HUES48 (cell line): ENCODE results near the gene PSMD1.
"Not testable (repeated sequence)": the region's sequence is repeated elsewhere in the genome, so short reads cannot be mapped to it uniquely, and the experiment has no call there.

Source experiments
- H3K27ac ChIP-seq: one replicate; pipeline ENCODE4 v1.7.0; 2013; ENCODE audit warnings: low read depth, low read length, inconsistent platforms
- H3K27me3 ChIP-seq: 2 replicates; pipeline ENCODE4 v1.6.1; 2013; ENCODE audit warnings: mild to moderate bottlenecking, low read length; ENCODE audit not compliant: control insufficient read depth, insufficient read depth
- H3K36me3 ChIP-seq: 2 replicates; pipeline ENCODE4 v1.6.1; 2013; ENCODE audit warnings: low read length; ENCODE audit not compliant: control insufficient read depth, insufficient read depth
- H3K4me1 ChIP-seq: 2 replicates; pipeline ENCODE4 v1.6.1; 2013; ENCODE audit warnings: mild to moderate bottlenecking, low read length; ENCODE audit not compliant: control insufficient read depth, insufficient read depth
- H3K4me3 ChIP-seq: 2 replicates; pipeline ENCODE4 v1.5.1; 2013; ENCODE audit warnings: mild to moderate bottlenecking, low read depth, low read length
- H3K9ac ChIP-seq: 2 replicates; pipeline ENCODE4 v1.6.1; 2013; ENCODE audit warnings: mild to moderate bottlenecking, low read depth, low read length, moderate library complexity
- H3K9me3 ChIP-seq: 2 replicates; pipeline ENCODE4 v1.6.1; 2013; ENCODE audit warnings: low read length; ENCODE audit not compliant: control insufficient read depth, insufficient read depth

The PSMD1 gene

GRCh38 chr2:231133365-231134099 is 76.9 kb downstream of the PSMD1 start:
- H3K4me3 ChIP-seq: no peak overlapping the region
- peaks cover 24% of the 10 kb centered on the region for H3K4me1 ChIP-seq
- H3K27ac ChIP-seq: no peak overlapping the region
- no peaks in the 10 kb centered on the region for H3K9me3 ChIP-seq
- no peak overlapping the region for H3K9ac ChIP-seq
- H3K36me3 ChIP-seq: peaks cover under 1% of the 10 kb centered on the region; the same call in 1 of the 2 replicates
- no peaks in the 10 kb centered on the region for H3K27me3 ChIP-seq

GRCh38 chr2:231134910-231135655 is 78.4 kb downstream of the PSMD1 start:
- Histone ChIP-seq H3K27ac (no peak overlapping the region), H3K27me3 (no peaks in the 10 kb centered on the region), H3K4me1 (peaks cover 23% of the 10 kb centered on the region), H3K9ac (no peak overlapping the region), H3K9me3 (no peaks in the 10 kb centered on the region), H3K36me3 (peaks cover 11% of the 10 kb centered on the region), H3K4me3 (no peak overlapping the region)

- no peak overlapping the region for H3K27ac ChIP-seq
- H3K9me3 ChIP-seq: no peaks in the 10 kb centered on the region
- H3K4me3 ChIP-seq: no peak overlapping the region
- no peak overlapping the region for H3K9ac ChIP-seq
- no peaks in the 10 kb centered on the region for H3K27me3 ChIP-seq
- H3K36me3 ChIP-seq: peaks cover 11% of the 10 kb centered on the region
- H3K4me1 ChIP-seq: peaks cover 11% of the 10 kb centered on the region
Measured at GRCh38 chr2:231138699-231139098, 82.0 kb downstream of the PSMD1 start.

GRCh38 chr2:231139796-231140195 is 83.1 kb downstream of the PSMD1 start:
- Histone ChIP-seq H3K36me3 (peaks cover 11% of the 10 kb centered on the region), H3K9ac (no peak overlapping the region), H3K9me3 (no peaks in the 10 kb centered on the region), H3K4me1 (peaks cover 2% of the 10 kb centered on the region; the same call in 1 of the 2 replicates), H3K27ac (no peak overlapping the region), H3K4me3 (no peak overlapping the region), H3K27me3 (no peaks in the 10 kb centered on the region)

GRCh38 chr2:231140808-231141207 is 84.1 kb downstream of the PSMD1 start:
- H3K4me3 ChIP-seq, H3K27ac ChIP-seq, H3K4me1 ChIP-seq, H3K27me3 ChIP-seq, H3K9me3 ChIP-seq, H3K9ac ChIP-seq: not testable (repeated sequence)
- H3K36me3 ChIP-seq: peaks cover 11% of the 10 kb centered on the region

- Histone ChIP-seq H3K27ac (no peak overlapping the region), H3K27me3 (no peaks in the 10 kb centered on the region), H3K4me1 (no peaks in the 10 kb centered on the region), H3K36me3 (peaks cover 38% of the 10 kb centered on the region), H3K9ac (no peak overlapping the region), H3K4me3 (no peak overlapping the region), H3K9me3 (no peaks in the 10 kb centered on the region)
Measured at GRCh38 chr2:231144896-231145295, 88.2 kb downstream of the PSMD1 start.

GRCh38 chr2:231146665-231147064 is 90.0 kb downstream of the PSMD1 start:
- Histone ChIP-seq H3K9ac (no peak overlapping the region), H3K27ac (no peak overlapping the region), H3K27me3 (no peaks in the 10 kb centered on the region), H3K4me3 (no peak overlapping the region), H3K9me3 (no peaks in the 10 kb centered on the region), H3K4me1 (no peaks in the 10 kb centered on the region), H3K36me3 (peaks cover 44% of the 10 kb centered on the region)

- peaks cover 70% of the 10 kb centered on the region for H3K36me3 ChIP-seq
- H3K9me3 ChIP-seq: no peaks in the 10 kb centered on the region
- no peak overlapping the region for H3K27ac ChIP-seq
- H3K9ac ChIP-seq: no peak overlapping the region
- H3K4me1 ChIP-seq: no peaks in the 10 kb centered on the region
- H3K27me3 ChIP-seq: no peaks in the 10 kb centered on the region
- H3K4me3 ChIP-seq: no peak overlapping the region
Measured at GRCh38 chr2:231152800-231153557, 96.3 kb downstream of the PSMD1 start.

GRCh38 chr2:231159306-231159705 is 102.6 kb downstream of the PSMD1 start:
- Histone ChIP-seq H3K27ac (no peak overlapping the region), H3K4me3 (no peak overlapping the region), H3K4me1 (peaks cover 28% of the 10 kb centered on the region), H3K27me3 (no peaks in the 10 kb centered on the region), H3K36me3 (peaks cover 56% of the 10 kb centered on the region), H3K9me3 (no peaks in the 10 kb centered on the region), H3K9ac (no peak overlapping the region)

- H3K4me3 ChIP-seq: no peak overlapping the region
- H3K4me1 ChIP-seq: peaks cover 29% of the 10 kb centered on the region
- H3K9ac ChIP-seq: no peak overlapping the region
- no peak overlapping the region for H3K27ac ChIP-seq
- H3K27me3 ChIP-seq: no peaks in the 10 kb centered on the region
- peaks cover 59% of the 10 kb centered on the region for H3K36me3 ChIP-seq
- H3K9me3 ChIP-seq: no peaks in the 10 kb centered on the region
Measured at GRCh38 chr2:231160701-231161100, 104.0 kb downstream of the PSMD1 start.
